Measurements from ENCODE around the gene OLFML1.

- no peak for TF ChIP-seq CTCF (IDR thresholded peaks at IDR 0.05)
- TF ChIP-seq POLR2A (IDR thresholded peaks at IDR 0.05) = no peak
Measured at GRCh38 chr11:7457211-7457610, 28.1 kb upstream of the OLFML1 start.

All from right lobe of liver (tissue), 4 donors.